Choroid plexus epithelial cell (primary cell): Measurements from ENCODE around the gene SHC3.

Experiments
- DNase-seq: peaks from one replicate; pipeline ENCODE4 v3.0.0-alpha.2; 2010; ENCODE audit warnings: low read depth
- H3K4me3 ChIP-seq: 2 replicates; pipeline ENCODE4 v1.5.1; 2011; ENCODE audit warnings: low read depth, mild to moderate bottlenecking, control low read depth, low read length, moderate library complexity
- CTCF ChIP-seq: conservative IDR thresholded peaks from 2 replicates; pipeline ENCODE4 v1.5.1; 2011; ENCODE audit warnings: low read depth, mild to moderate bottlenecking, control low read depth, inconsistent platforms, low read length, moderate library complexity

SHC3 gene

GRCh38 chr9:89024727-89025126 lies 153.9 kb downstream of the SHC3 start:
- DNase-seq, result no peak
- H3K4me3 ChIP-seq, result no peak overlapping the region
- no peak for TF ChIP-seq CTCF

GRCh38 chr9:89023740-89024139 lies 154.9 kb downstream of the SHC3 start:
- H3K4me3 ChIP-seq, result no peak overlapping the region
- no peak for TF ChIP-seq CTCF
- no peak for DNase-seq

DNA sequence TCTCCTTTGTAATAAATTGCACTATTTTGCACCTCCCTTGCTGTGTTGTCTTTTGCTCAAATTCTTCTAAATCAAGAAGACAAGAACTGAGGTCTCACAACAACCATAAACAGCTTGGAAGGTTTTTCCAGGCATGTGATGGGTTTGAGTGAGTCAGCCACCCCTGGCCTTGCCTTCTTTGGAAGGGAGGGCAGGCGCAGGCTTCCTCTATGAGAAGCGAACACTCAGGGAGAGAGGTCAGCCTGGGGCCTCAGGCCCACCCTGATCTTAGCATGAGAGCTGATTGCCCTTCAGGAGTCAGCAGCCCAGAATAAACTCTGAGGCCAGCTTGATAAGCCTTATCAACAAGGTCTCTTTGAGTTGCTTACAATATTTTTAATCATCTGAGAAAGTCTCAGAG lies 155.7 kb downstream of the SHC3 start:
- H3K4me3 ChIP-seq, result no peak overlapping the region
- DNase-seq, result peak; percentile 87
- TF ChIP-seq CTCF, result no peak

GRCh38 chr9:89022001-89022759 lies 156.4 kb downstream of the SHC3 start:
- no peak overlapping the region for H3K4me3 ChIP-seq
- peak; percentile 93 for DNase-seq
- no peak for TF ChIP-seq CTCF

DNA sequence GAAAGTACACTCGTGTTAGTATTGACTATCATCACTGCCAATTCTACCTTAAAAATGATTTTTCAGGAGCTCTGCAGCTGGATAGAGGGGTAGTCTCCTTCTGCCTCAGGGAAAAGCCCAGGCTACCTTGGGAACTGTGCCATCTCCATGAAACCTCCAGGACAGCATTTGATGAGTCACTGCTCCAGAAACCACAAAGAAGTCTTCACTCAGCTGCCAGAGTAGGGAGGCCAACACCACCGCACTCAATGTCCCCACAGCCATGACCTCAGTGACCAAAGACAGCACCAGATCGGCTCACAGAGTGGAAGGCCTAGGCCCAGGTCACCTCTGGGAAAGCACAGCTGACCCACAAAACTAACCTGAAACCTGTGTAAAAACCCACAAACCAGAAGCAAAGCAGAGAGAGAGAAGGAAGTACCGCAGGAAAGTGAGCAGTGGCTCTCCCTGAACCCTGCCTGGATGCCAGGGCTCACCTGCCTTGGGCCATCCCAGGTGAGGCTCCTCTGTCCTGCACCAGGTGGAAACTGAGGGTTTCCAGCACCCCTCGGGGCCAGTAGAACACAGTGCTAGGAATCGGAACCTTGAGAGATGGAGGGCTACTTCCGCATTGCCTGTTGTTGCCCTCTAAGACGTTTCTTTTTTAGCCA lies 157.3 kb downstream of the SHC3 start:
- DNase-seq, result peak; percentile 82
- TF ChIP-seq CTCF, result no peak
- H3K4me3 ChIP-seq, result no peak overlapping the region

GRCh38 chr9:89020754-89021153 lies 157.9 kb downstream of the SHC3 start:
- no peak overlapping the region for H3K4me3 ChIP-seq
- no peak for DNase-seq
- TF ChIP-seq CTCF, result no peak

DNA sequence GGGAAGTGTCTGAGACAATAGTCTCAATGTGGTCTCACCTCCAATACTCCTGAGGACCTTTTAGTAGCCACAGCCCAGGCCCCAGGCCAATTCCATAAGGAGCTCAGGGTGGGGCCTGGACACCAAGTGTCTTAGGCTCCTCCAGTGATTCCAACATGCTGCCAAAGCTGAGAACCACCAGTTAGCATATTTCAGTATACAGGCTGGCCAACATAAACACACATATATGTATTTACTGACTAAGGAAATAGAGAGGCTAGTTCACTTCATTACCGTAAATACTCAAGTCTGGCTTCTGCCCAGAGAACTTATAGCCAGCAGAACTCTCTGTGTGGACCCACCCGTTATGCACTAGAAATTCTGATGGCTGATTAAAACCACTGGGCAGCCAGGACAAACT lies 163.3 kb downstream of the SHC3 start:
- DNase-seq, result no peak
- TF ChIP-seq CTCF, result no peak
- H3K4me3 ChIP-seq, result no peak overlapping the region
